ENCODE measurements around the gene COBL. TPM values are rescaled to one million over a fixed set of nuclear protein-coding genes. Genes with fewer than 3 reads are reported as not detected.

COBL gene
- total and polyA plus RNA-seq, 5 donors from 2014 or later: 0.03 to 0.59 TPM; not detected in 3

DNA sequence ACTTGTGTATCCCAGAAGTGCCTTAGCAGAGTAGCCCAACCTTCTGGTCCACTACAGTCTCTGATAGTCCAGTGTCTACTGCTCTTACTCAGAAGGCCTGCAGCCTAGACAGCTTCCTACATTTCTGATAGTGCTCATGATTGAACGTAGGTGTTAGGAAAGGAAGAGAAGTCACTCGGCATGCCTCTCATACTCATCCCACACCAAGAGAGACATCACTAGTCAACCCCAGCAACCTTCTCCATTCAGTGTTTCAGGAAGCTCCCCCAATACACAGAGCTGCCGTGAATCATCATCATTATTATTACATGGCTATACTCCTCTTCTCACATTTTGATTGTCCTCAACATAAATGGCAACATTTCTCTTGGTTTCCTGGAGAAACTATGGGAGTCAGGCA is 166.4 kb downstream of the COBL start:
- no peak overlapping the region for H3K27ac ChIP-seq (ENCODE audit: insufficient read depth, low read length, poor library complexity, severe bottlenecking)
- no peaks in the 10 kb centered on the region for H3K4me1 Mint-ChIP-seq
- H3K36me3 ChIP-seq (ENCODE audit: control insufficient read depth, insufficient read depth, low read length): no peaks in the 10 kb centered on the region
- ATAC-seq (ENCODE audit: low read depth in 2 of 2) (no peak), DNase-seq (no peak)
- H3K27ac Mint-ChIP-seq: no peak overlapping the region
- H3K4me1 ChIP-seq (ENCODE audit: control insufficient read depth, insufficient read depth, low read length, poor library complexity, severe bottlenecking): no peaks in the 10 kb centered on the region
- H3K9me3 Mint-ChIP-seq: peaks cover 0 to 12% (median 2%) of the 10 kb centered on the region in 7 donors
- H3K27me3 Mint-ChIP-seq: peaks cover 6% of the 10 kb centered on the region
- no peak overlapping the region for H3K4me3 ChIP-seq (ENCODE audit: low read depth, low read length)
- H3K27me3 ChIP-seq (ENCODE audit: control insufficient read depth, insufficient read depth, low read length): no peaks in the 10 kb centered on the region
- peaks cover 2 to 14% of the 10 kb centered on the region in 2 experiments for H3K9me3 ChIP-seq (ENCODE audit: control insufficient read depth in 2 of 2, low read length in 2 of 2)
- no peaks in the 10 kb centered on the region for H3K36me3 Mint-ChIP-seq
- no peak overlapping the region for H3K4me3 Mint-ChIP-seq

DNA sequence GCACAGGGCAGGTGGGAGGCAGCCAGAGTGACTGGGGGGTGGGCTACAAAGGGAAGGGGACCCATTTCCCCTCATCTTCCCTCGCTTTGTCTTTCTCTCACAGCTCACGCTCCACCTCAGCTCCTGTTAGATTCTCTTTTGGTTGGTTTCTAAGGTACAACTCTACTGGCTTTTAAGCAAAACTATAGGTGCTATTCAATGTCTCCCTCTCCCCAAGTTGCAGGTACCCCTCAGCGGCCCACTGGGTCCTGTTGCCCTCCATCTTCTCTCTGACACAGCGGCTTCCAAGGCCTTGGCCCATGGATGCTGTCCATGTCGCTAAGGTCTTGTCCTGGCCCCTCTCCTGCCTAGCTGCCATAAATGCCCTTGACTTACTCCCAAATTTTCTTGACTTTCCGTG is 168.4 kb downstream of the COBL start:
- no peak overlapping the region for H3K4me3 Mint-ChIP-seq
- H3K9me3 Mint-ChIP-seq: peaks cover 0 to 12% (median 4%) of the 10 kb centered on the region in 7 donors
- H3K4me1 ChIP-seq (ENCODE audit: control insufficient read depth, insufficient read depth, low read length, poor library complexity, severe bottlenecking): no peaks in the 10 kb centered on the region
- H3K4me3 ChIP-seq (ENCODE audit: low read depth, low read length): no peak overlapping the region
- no peak overlapping the region for H3K27ac Mint-ChIP-seq
- no peaks in the 10 kb centered on the region for H3K4me1 Mint-ChIP-seq
- DNase-seq (no peak), ATAC-seq (ENCODE audit: low read depth in 2 of 2) (no peak)
- H3K9me3 ChIP-seq (ENCODE audit: control insufficient read depth in 2 of 2, low read length in 2 of 2): peaks cover 2 to 14% of the 10 kb centered on the region in 2 experiments
- no peak overlapping the region for H3K27ac ChIP-seq (ENCODE audit: insufficient read depth, low read length, poor library complexity, severe bottlenecking)
- H3K36me3 Mint-ChIP-seq: no peaks in the 10 kb centered on the region
- no peaks in the 10 kb centered on the region for H3K27me3 ChIP-seq (ENCODE audit: control insufficient read depth, insufficient read depth, low read length)
- peaks cover 10% of the 10 kb centered on the region for H3K27me3 Mint-ChIP-seq
- no peaks in the 10 kb centered on the region for H3K36me3 ChIP-seq (ENCODE audit: control insufficient read depth, insufficient read depth, low read length)

- DNase-seq (no peak), ATAC-seq (ENCODE audit: low read depth in 2 of 2) (no peak)
Observed at GRCh38 chr7:51146816-51147586, 169.6 kb downstream of the COBL start.

DNA sequence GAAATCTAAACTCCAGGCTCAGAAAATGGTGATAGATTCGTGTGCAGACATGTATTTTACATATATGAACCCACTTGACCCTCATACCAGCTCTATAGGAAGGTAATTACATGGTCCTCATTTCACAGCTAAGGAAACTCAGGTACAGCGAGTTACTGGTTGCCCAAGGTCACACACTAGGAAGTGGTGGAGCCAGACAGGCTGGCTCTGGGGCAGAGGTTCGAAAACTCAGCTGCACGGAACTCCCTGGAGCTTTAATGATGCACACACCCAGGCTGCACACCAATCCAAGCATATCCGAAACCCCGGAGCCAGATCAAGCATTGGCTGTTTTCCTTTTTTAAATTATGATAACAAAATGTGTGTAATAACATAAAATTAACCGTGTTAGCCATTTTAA is 172.4 kb downstream of the COBL start:
- Histone ChIP-seq H3K36me3 (ENCODE audit: control insufficient read depth, insufficient read depth, low read length) (no peaks in the 10 kb centered on the region), H3K27ac (ENCODE audit: insufficient read depth, low read length, poor library complexity, severe bottlenecking) (no peak overlapping the region), H3K27me3 (ENCODE audit: control insufficient read depth, insufficient read depth, low read length) (peaks cover 3% of the 10 kb centered on the region), H3K4me1 (ENCODE audit: control insufficient read depth, insufficient read depth, low read length, poor library complexity, severe bottlenecking) (no peaks in the 10 kb centered on the region), H3K9me3 (ENCODE audit: control insufficient read depth in 2 of 2, low read length in 2 of 2) (peaks cover 2 to 14% of the 10 kb centered on the region in 2 experiments), H3K4me3 (ENCODE audit: low read depth, low read length) (no peak overlapping the region)
- Mint-ChIP-seq H3K9me3 (peaks cover 0 to 12% (median 4%) of the 10 kb centered on the region in 7 donors), H3K27me3 (peaks cover 9% of the 10 kb centered on the region), H3K4me1 (peaks cover 0 to 10% (median 9%) of the 10 kb centered on the region in 4 donors), H3K27ac (no peak overlapping the region), H3K36me3 (no peaks in the 10 kb centered on the region), H3K4me3 (no peak overlapping the region)
- DNase-seq: no peak
- no peak for ATAC-seq (ENCODE audit: low read depth in 2 of 2)

More at GRCh38 chr7:51146816-51147586, 169.6 kb downstream of the COBL start:
- Mint-ChIP-seq H3K27ac (no peak overlapping the region), H3K36me3 (no peaks in the 10 kb centered on the region), H3K27me3 (peaks cover 5% of the 10 kb centered on the region), H3K4me3 (no peak overlapping the region), H3K4me1 (no peaks in the 10 kb centered on the region), H3K9me3 (peaks cover 0 to 12% (median 4%) of the 10 kb centered on the region in 7 donors)
- Histone ChIP-seq H3K27ac (ENCODE audit: insufficient read depth, low read length, poor library complexity, severe bottlenecking) (no peak overlapping the region), H3K4me1 (ENCODE audit: control insufficient read depth, insufficient read depth, low read length, poor library complexity, severe bottlenecking) (no peaks in the 10 kb centered on the region), H3K9me3 (ENCODE audit: control insufficient read depth in 2 of 2, low read length in 2 of 2) (peaks cover 2 to 14% of the 10 kb centered on the region in 2 experiments), H3K36me3 (ENCODE audit: control insufficient read depth, insufficient read depth, low read length) (no peaks in the 10 kb centered on the region), H3K27me3 (ENCODE audit: control insufficient read depth, insufficient read depth, low read length) (peaks cover 3% of the 10 kb centered on the region), H3K4me3 (ENCODE audit: low read depth, low read length) (no peak overlapping the region)

DNA sequence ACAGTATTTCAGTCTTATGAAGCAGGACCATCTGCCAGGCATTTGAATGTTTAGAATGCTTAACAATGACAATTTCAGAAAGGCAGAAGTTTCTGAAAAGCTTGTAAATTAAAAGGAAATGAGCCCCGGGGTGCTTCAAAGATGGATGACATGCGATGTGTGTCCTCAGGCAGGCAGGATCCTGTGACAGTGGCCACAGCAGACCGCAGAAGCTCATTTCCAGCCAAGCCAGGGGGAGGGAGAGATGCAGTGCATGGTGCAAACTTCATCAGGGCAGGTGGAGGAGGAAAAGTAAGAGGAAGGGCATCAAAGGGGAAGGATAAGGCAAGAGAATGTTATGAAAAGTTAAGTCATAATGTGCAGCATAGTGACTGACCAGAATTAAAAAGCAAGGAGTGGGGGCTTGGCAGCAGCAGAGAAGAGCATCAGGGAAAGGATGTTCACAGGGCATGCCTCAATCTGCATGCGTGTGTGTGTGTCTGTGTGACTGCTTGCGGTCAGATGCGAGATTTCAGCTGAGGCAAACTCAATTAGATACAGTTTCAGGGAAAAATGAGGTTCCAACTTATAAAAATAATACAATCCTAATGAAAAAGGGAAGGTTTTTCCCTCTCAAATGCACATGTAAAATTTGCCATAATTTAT is 173.7 kb downstream of the COBL start:
- Histone ChIP-seq H3K36me3 (ENCODE audit: control insufficient read depth, insufficient read depth, low read length) (no peaks in the 10 kb centered on the region), H3K4me1 (ENCODE audit: control insufficient read depth, insufficient read depth, low read length, poor library complexity, severe bottlenecking) (no peaks in the 10 kb centered on the region), H3K27me3 (ENCODE audit: control insufficient read depth, insufficient read depth, low read length) (peaks cover 3% of the 10 kb centered on the region), H3K4me3 (ENCODE audit: low read depth, low read length) (no peak overlapping the region), H3K27ac (ENCODE audit: insufficient read depth, low read length, poor library complexity, severe bottlenecking) (no peak overlapping the region), H3K9me3 (ENCODE audit: control insufficient read depth in 2 of 2, low read length in 2 of 2) (peaks cover 2 to 14% of the 10 kb centered on the region in 2 experiments)
- H3K4me1 Mint-ChIP-seq: peaks cover 0 to 10% (median 9%) of the 10 kb centered on the region in 4 donors
- no peaks in the 10 kb centered on the region for H3K36me3 Mint-ChIP-seq
- no peak overlapping the region for H3K4me3 Mint-ChIP-seq
- peaks cover 0 to 4% (median 0%) of the 10 kb centered on the region in 7 donors for H3K9me3 Mint-ChIP-seq
- DNase-seq (no peak), ATAC-seq (ENCODE audit: low read depth in 2 of 2) (no peak)
- H3K27me3 Mint-ChIP-seq: peaks cover 9% of the 10 kb centered on the region
- H3K27ac Mint-ChIP-seq: no peak overlapping the region

- H3K4me1 Mint-ChIP-seq: peaks cover 0 to 10% (median 9%) of the 10 kb centered on the region in 4 donors
- Histone ChIP-seq H3K9me3 (ENCODE audit: control insufficient read depth in 2 of 2, low read length in 2 of 2) (peaks cover 2 to 3% of the 10 kb centered on the region in 2 experiments), H3K4me1 (ENCODE audit: control insufficient read depth, insufficient read depth, low read length, poor library complexity, severe bottlenecking) (no peaks in the 10 kb centered on the region), H3K4me3 (ENCODE audit: low read depth, low read length) (no peak overlapping the region), H3K27me3 (ENCODE audit: control insufficient read depth, insufficient read depth, low read length) (peaks cover 3% of the 10 kb centered on the region), H3K36me3 (ENCODE audit: control insufficient read depth, insufficient read depth, low read length) (no peaks in the 10 kb centered on the region), H3K27ac (ENCODE audit: insufficient read depth, low read length, poor library complexity, severe bottlenecking) (no peak overlapping the region)
- H3K4me3 Mint-ChIP-seq: no peak overlapping the region
- DNase-seq (peak in 1 of 3 donors; percentile 20), ATAC-seq (ENCODE audit: low read depth in 2 of 2) (no peak)
- no peak overlapping the region for H3K27ac Mint-ChIP-seq
- peaks cover 9% of the 10 kb centered on the region for H3K27me3 Mint-ChIP-seq
- H3K9me3 Mint-ChIP-seq: peaks cover 0 to 2% (median 0%) of the 10 kb centered on the region in 7 donors
- no peaks in the 10 kb centered on the region for H3K36me3 Mint-ChIP-seq
Observed at GRCh38 chr7:51141451-51142003, 175.1 kb downstream of the COBL start.

DNA sequence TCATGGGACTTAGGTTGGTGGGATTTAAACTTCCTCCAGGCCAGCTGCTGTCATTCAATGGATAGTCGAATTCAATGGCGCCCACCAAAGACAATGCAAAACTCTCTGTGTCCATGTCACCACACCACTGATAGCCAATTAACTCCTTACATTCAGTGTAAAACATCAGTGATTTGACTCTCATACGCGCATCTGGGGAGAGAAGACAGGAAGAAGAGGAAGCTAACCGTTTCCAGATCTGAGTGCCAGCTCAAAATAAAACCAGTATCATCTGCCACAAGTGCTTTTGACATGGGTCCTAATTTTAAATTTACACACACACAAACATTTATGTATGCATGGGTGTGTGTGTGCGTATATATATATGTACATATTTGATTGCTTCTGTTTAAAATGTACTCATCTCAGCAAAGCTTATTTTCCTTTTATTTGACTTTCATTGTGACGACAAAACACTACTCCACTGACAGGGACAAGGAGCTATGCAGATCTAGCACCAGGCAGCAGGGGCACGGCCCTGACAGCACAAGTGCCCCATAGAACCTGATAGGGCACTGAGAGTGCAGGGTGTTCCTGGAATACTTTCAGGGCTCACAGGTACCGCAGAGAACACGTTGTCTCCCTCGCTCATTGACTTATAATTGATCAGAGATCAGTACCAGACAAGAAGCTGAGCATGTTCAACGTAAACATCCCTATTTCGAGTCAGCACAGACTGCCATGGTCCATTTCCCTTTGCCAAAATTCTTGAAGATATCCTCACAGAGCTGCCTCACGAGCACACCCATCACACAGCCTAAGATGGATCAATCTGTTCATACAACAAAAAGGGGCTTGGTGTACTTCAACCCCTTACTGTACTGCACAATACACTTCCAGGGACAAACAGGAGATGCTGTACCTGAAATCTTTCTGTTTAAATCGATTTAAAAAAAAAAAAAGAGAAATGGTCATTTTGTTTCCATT is 176.1 kb downstream of the COBL start:
- no peak overlapping the region for H3K4me3 Mint-ChIP-seq
- peaks cover 9% of the 10 kb centered on the region for H3K27me3 Mint-ChIP-seq
- no peak overlapping the region for H3K4me3 ChIP-seq (ENCODE audit: low read depth, low read length)
- H3K9me3 Mint-ChIP-seq: peaks cover 0 to 2% (median 0%) of the 10 kb centered on the region in 7 donors
- H3K36me3 Mint-ChIP-seq: no peaks in the 10 kb centered on the region
- ATAC-seq (ENCODE audit: low read depth in 2 of 2) (no peak), DNase-seq (no peak)
- no peaks in the 10 kb centered on the region for H3K4me1 ChIP-seq (ENCODE audit: control insufficient read depth, insufficient read depth, low read length, poor library complexity, severe bottlenecking)
- H3K4me1 Mint-ChIP-seq: peaks cover 0 to 10% (median 9%) of the 10 kb centered on the region in 4 donors
- no peaks in the 10 kb centered on the region for H3K36me3 ChIP-seq (ENCODE audit: control insufficient read depth, insufficient read depth, low read length)
- no peaks in the 10 kb centered on the region for H3K9me3 ChIP-seq (ENCODE audit: control insufficient read depth in 2 of 2, low read length in 2 of 2)
- peak overlapping the region in 1 of 3 donors; percentile 59 for H3K27ac Mint-ChIP-seq
- peaks cover 3% of the 10 kb centered on the region for H3K27me3 ChIP-seq (ENCODE audit: control insufficient read depth, insufficient read depth, low read length)
- no peak overlapping the region for H3K27ac ChIP-seq (ENCODE audit: insufficient read depth, low read length, poor library complexity, severe bottlenecking)
